H9 (cell line): Measurements from ENCODE around the gene CCDC33. TPM values are rescaled to one million over a fixed set of nuclear protein-coding genes. Genes with fewer than 3 reads are reported as not detected.

ENCODE experiments used
- DNase-seq: peaks from one replicate; pipeline ENCODE4 v3.0.0-alpha.2; 2017
- H2AFZ ChIP-seq: one replicate; pipeline ENCODE4 v1.6.1; 2013; ENCODE audit warnings: mild to moderate bottlenecking, low read length, control low read depth, moderate library complexity
- H2AK5ac ChIP-seq: 2 replicates; pipeline ENCODE4 v1.6.1; 2013; ENCODE audit warnings: low read length, control low read depth, mixed read lengths; ENCODE audit not compliant: insufficient read length
- H2BK120ac ChIP-seq: one replicate; pipeline ENCODE4 v1.6.1; 2013; ENCODE audit warnings: low read depth, mild to moderate bottlenecking, low read length, control low read depth, inconsistent platforms; ENCODE audit not compliant: poor library complexity, severe bottlenecking
- H2BK12ac ChIP-seq: 2 replicates; pipeline ENCODE4 v1.6.1; 2013; ENCODE audit warnings: low read length, control low read depth, mixed read lengths, low read depth; ENCODE audit not compliant: insufficient read length
- H2BK15ac ChIP-seq: 2 replicates; pipeline ENCODE4 v1.6.1; 2013; ENCODE audit warnings: low read depth, low read length, control low read depth
- H2BK20ac ChIP-seq: one replicate; pipeline ENCODE4 v1.6.1; 2013; ENCODE audit warnings: low read depth, mild to moderate bottlenecking, low read length, control low read depth, inconsistent platforms; ENCODE audit not compliant: poor library complexity, severe bottlenecking
- H2BK5ac ChIP-seq: 2 replicates; pipeline ENCODE4 v1.6.1; 2013; ENCODE audit warnings: low read length, control low read depth, mixed read lengths; ENCODE audit not compliant: insufficient read length
- H3K14ac ChIP-seq: 2 replicates; pipeline ENCODE4 v1.6.1; 2013; ENCODE audit warnings: low read length, control low read depth; ENCODE audit not compliant: insufficient read depth
- H3K18ac ChIP-seq: 2 replicates; pipeline ENCODE4 v1.6.1; 2013; ENCODE audit warnings: low read depth, mild to moderate bottlenecking, mixed read lengths, low read length, control low read depth; ENCODE audit not compliant: insufficient read length
- H3K23ac ChIP-seq: 2 replicates; pipeline ENCODE4 v1.6.1; 2013; ENCODE audit warnings: low read length, control low read depth, mixed read lengths, low read depth; ENCODE audit not compliant: insufficient read length
- H3K23me2 ChIP-seq: 2 replicates; pipeline ENCODE4 v1.6.1; 2013; ENCODE audit warnings: low read depth, mild to moderate bottlenecking, mixed read lengths, low read length, control low read depth; ENCODE audit not compliant: insufficient read length, poor library complexity, severe bottlenecking
- H3K27ac ChIP-seq: 2 replicates; pipeline ENCODE4 v1.5.1; 2013; ENCODE audit warnings: low read length, control low read depth, mixed read lengths, low read depth; ENCODE audit not compliant: insufficient read length
- H3K27me3 ChIP-seq: 2 replicates; pipeline ENCODE4 v1.6.1; 2013; ENCODE audit warnings: low read length, control low read depth, inconsistent platforms; ENCODE audit not compliant: insufficient read depth
- H3K4ac ChIP-seq: 2 replicates; pipeline ENCODE4 v1.6.1; 2013; ENCODE audit warnings: low read depth, mild to moderate bottlenecking, control low read depth, inconsistent platforms, low read length, moderate library complexity
- H3K4me1 ChIP-seq: 2 replicates; pipeline ENCODE4 v1.6.1; 2013; ENCODE audit warnings: low read length, control low read depth, inconsistent platforms; ENCODE audit not compliant: insufficient read depth
- H3K4me2 ChIP-seq: 2 replicates; pipeline ENCODE4 v1.6.1; 2013; ENCODE audit warnings: low read length, control low read depth, mixed read lengths; ENCODE audit not compliant: insufficient read length, insufficient read depth
- H3K56ac ChIP-seq: 2 replicates; pipeline ENCODE4 v1.6.1; 2013; ENCODE audit warnings: low read depth, mild to moderate bottlenecking, mixed read lengths, low read length, control low read depth; ENCODE audit not compliant: insufficient read length
- H3K79me1 ChIP-seq: 2 replicates; pipeline ENCODE4 v1.6.1; 2013; ENCODE audit warnings: low read depth, mild to moderate bottlenecking, moderate library complexity, low read length, control low read depth, inconsistent platforms; ENCODE audit not compliant: insufficient read depth, poor library complexity, severe bottlenecking
- H3K79me2 ChIP-seq: 2 replicates; pipeline ENCODE4 v1.6.1; 2013; ENCODE audit warnings: low read length, control low read depth, inconsistent platforms; ENCODE audit not compliant: insufficient read depth
- H3K9ac ChIP-seq: 2 replicates; pipeline ENCODE4 v1.6.1; 2013; ENCODE audit warnings: low read length, control low read depth, mixed read lengths; ENCODE audit not compliant: insufficient read length; ENCODE audit errors: extremely low read depth
- H3K9me3 ChIP-seq: one replicate; pipeline ENCODE4 v1.6.1; 2013; ENCODE audit warnings: low read depth, low read length, inconsistent platforms; ENCODE audit not compliant: control insufficient read depth
- H3T11ph ChIP-seq: one replicate; pipeline ENCODE4 v1.6.1; 2013; ENCODE audit warnings: mild to moderate bottlenecking, low read length, control low read depth, inconsistent platforms
- H4K20me1 ChIP-seq: one replicate; pipeline ENCODE4 v1.6.1; 2013; ENCODE audit not compliant: control insufficient read depth, insufficient read length, insufficient read depth
- H4K5ac ChIP-seq: 2 replicates; pipeline ENCODE4 v1.6.1; 2013; ENCODE audit warnings: low read depth, mild to moderate bottlenecking, mixed read lengths, low read length, control low read depth; ENCODE audit not compliant: insufficient read length
- H4K8ac ChIP-seq: replicated peaks from 2 replicates; pipeline ENCODE4 v1.6.1; 2013; ENCODE audit warnings: low read length, control low read depth, mixed read lengths, low read depth; ENCODE audit not compliant: insufficient read length
- H4K91ac ChIP-seq: 2 replicates; pipeline ENCODE4 v1.6.1; 2013; ENCODE audit warnings: low read depth, mild to moderate bottlenecking, moderate library complexity, mixed read lengths, low read length, control low read depth; ENCODE audit not compliant: insufficient read length
- H3K27ac Mint-ChIP-seq, 3 experiments: 2 replicates in 2 of 3; 3 replicates in 1 of 3; pipeline ENCODE4 v1.8.0; 2020 to 2021; ENCODE audit warnings: mixed read lengths in 3 of 3, mild to moderate bottlenecking in 1 of 3, moderate library complexity in 1 of 3
- H3K27me3 Mint-ChIP-seq: 2 replicates; pipeline ENCODE4 v1.8.0; 2021; ENCODE audit warnings: low read depth, mild to moderate bottlenecking, moderate library complexity, mixed read lengths
- H3K36me3 Mint-ChIP-seq, 3 experiments: 2 replicates in 2 of 3; 3 replicates in 1 of 3; pipeline ENCODE4 v1.8.0; 2020 to 2021; ENCODE audit warnings: low read depth in 3 of 3, mixed read lengths in 3 of 3; ENCODE audit not compliant: insufficient read depth in 1 of 3
- H3K4me1 Mint-ChIP-seq, 2 experiments: 2 replicates each; pipeline ENCODE4 v1.8.0; 2020; ENCODE audit warnings: mixed read lengths in 2 of 2
- H3K4me3 Mint-ChIP-seq, 2 experiments: 2 replicates in 1 of 2; 3 replicates in 1 of 2; pipeline ENCODE4 v1.8.0; 2020 to 2021; ENCODE audit warnings: mild to moderate bottlenecking in 2 of 2, mixed read lengths in 2 of 2, moderate library complexity in 1 of 2
- H3K9me3 Mint-ChIP-seq, 2 experiments: 2 replicates in 1 of 2; 3 replicates in 1 of 2; pipeline ENCODE4 v1.8.0; 2020; ENCODE audit warnings: mild to moderate bottlenecking in 2 of 2, mixed read lengths in 2 of 2, moderate library complexity in 1 of 2
- CTCF ChIP-seq: fragments of 200-600 bp; sonication (generic); conservative IDR thresholded peaks from 3 replicates; pipeline ENCODE4 v1.8.0; 2021; ENCODE audit warnings: antibody characterized with exemption, mild to moderate bottlenecking
- WGBS: extraction: QIAGEN DNeasy Blood & Tissue Kit; methylation state at CpG from one replicate; pipeline ENCODE4 v1.1.7; 2013; ENCODE audit warnings: missing lambda C conversion rate, low lambda C conversion rate, mixed read lengths; ENCODE audit not compliant: insufficient read length; ENCODE audit errors: extremely low coverage; 5-methylcytosine and 5-hydroxymethylcytosine counted together
- total RNA-seq: library from RNA; stranded (reverse); gene quantifications from 2 replicates; pipeline ENCODE4 v1.2.1, GENCODE V29; 2021

The CCDC33 gene
- total RNA-seq, 1 experiment from 2014 or later: 4.6 TPM

- TF ChIP-seq CTCF: peak; percentile 83
- Histone ChIP-seq H2BK120ac (no peak overlapping the region), H3K4me1 (peaks cover 4% of the 10 kb centered on the region; the same call in 1 of the 2 replicates), H3K14ac (no peak overlapping the region), H2BK5ac (no peak overlapping the region), H3K56ac (no peak overlapping the region), H3K9me3 (no peaks in the 10 kb centered on the region), H2AK5ac (no peak overlapping the region), H3K27ac (no peak overlapping the region), H3K79me1 (no peaks in the 10 kb centered on the region), H3K23me2 (no peaks in the 10 kb centered on the region), H4K20me1 (no peaks in the 10 kb centered on the region), H3K23ac (no peak overlapping the region), H3K4me2 (no peak overlapping the region), H3K18ac (no peak overlapping the region), H3K4ac (no peak overlapping the region), H2BK15ac (no peak overlapping the region), H4K5ac (no peak overlapping the region), H3K79me2 (no peaks in the 10 kb centered on the region), H2BK12ac (no peak overlapping the region), H4K8ac (no peak overlapping the region), H3K9ac (no peak overlapping the region), H2BK20ac (no peak overlapping the region), H3K27me3 (no peaks in the 10 kb centered on the region), H3T11ph (no peak overlapping the region), H2AFZ (no peak overlapping the region), H4K91ac (no peak overlapping the region)
- H3K4me3 Mint-ChIP-seq: no peak overlapping the region
- peak; percentile 66 for DNase-seq
- H3K4me1 Mint-ChIP-seq: peaks cover 34 to 66% of the 10 kb centered on the region in 2 experiments
- peaks cover 29% of the 10 kb centered on the region for H3K27me3 Mint-ChIP-seq
- no peak overlapping the region for H3K27ac Mint-ChIP-seq
- H3K9me3 Mint-ChIP-seq: no peaks in the 10 kb centered on the region
- WGBS: no CpG with 5 or more reads among the region's 13 CpGs
- H3K36me3 Mint-ChIP-seq: no peaks in the 10 kb centered on the region
These were observed 75.8 kb downstream of the CCDC33 start for GRCh38 chr15:74311734-74312444.
